ENCODE measurements around the gene IQSEC1. TPM values are rescaled to one million over a fixed set of nuclear protein-coding genes. Genes with fewer than 3 reads are reported as not detected.

Gene IQSEC1
- total and polyA plus RNA-seq, 2 experiments from 2014 or later = 8.0 to 51.9 TPM

DNA sequence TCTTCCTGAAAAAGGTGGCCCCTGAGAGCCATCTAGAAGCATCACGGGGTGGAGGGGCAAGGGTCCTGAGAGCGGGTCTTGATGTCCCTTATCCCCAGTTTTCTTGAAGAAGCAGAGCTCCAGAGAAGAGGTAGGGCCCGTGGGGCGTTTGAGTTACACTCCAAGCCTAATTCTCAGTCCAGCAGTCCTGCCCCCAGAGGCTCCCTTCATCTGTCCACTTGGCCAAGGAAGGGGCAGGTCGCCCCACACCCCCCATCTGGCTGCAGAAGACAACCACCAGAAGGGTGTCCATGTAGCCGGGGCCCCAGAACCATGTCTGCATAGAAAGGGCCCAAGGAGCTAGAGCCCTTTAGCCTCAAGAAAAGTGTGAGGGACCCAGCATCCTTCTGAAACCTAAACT is 206.4 kb downstream of the IQSEC1 start:
- TF ChIP-seq ZNF331 (CRISPR knock-in tag; IDR thresholded peaks at IDR 0.05; ENCODE audit: low read depth) = no peak
- no peak for TF ChIP-seq ZNF114 (CRISPR knock-in tag; IDR thresholded peaks at IDR 0.05)
- TF ChIP-seq NANOG (IDR thresholded peaks at IDR 0.05; ENCODE audit: borderline replicate concordance) = no peak
- TF ChIP-seq CREB1 (CRISPR knock-in tag; IDR thresholded peaks at IDR 0.05; ENCODE audit: low read depth) = no peak
- Histone ChIP-seq H3F3A (replicated peaks; ENCODE audit: low read depth) (no peaks in the 10 kb centered on the region), H3K36me3 (ENCODE audit: insufficient read depth) (no peaks in the 10 kb centered on the region), H3K27ac (ENCODE audit: low read depth) (no peak overlapping the region), H3K27me3 (ENCODE audit: insufficient read depth) (peaks cover 3% of the 10 kb centered on the region; the same call in 1 of the 2 replicates), H3K4me2 (no peak overlapping the region), H3K9me2 (ENCODE audit: insufficient read depth) (no peaks in the 10 kb centered on the region), H3K4me3 (no peak overlapping the region), H4K20me1 (replicated peaks; ENCODE audit: insufficient read depth) (no peaks in the 10 kb centered on the region), H2AFZ (no peak overlapping the region), H3K79me2 (replicated peaks; ENCODE audit: insufficient read depth) (no peaks in the 10 kb centered on the region), H3K4me1 (ENCODE audit: insufficient read depth) (peaks cover 3% of the 10 kb centered on the region; the same call in 1 of the 2 replicates)
- DNase-seq (ENCODE audit: low spot score) (no peak), ATAC-seq (no peak)
- Mint-ChIP-seq H3K4me3 (no peak overlapping the region), H3K27me3 (ENCODE audit: insufficient read depth, low read depth, poor library complexity) (peaks cover 9% of the 10 kb centered on the region), H3K27ac (no peak overlapping the region), H3K4me1 (peaks cover 7% of the 10 kb centered on the region), H3K36me3 (ENCODE audit: low read depth) (peaks cover 4% of the 10 kb centered on the region; the same call in 1 of the 3 replicates), H3K9me3 (peaks cover 18% of the 10 kb centered on the region)

DNA sequence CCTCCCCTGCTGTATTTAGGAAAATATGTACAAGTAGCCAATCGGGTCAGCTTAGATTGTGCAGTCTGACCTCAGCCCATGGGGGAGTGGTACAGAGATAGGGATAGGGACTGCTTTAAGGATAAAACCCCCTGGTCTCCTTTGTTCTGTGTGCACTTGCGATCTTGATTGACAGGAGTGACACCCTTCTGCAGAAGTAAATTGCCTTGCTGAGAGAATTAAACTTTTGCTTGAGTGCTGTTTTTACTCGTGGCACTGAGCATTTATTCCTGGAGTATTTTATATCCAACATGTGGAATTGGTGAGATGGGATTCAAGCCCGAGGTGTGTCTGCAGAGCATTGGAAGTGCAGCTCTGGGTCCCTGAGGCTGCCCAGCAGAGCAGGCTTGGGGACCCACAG is 208.0 kb downstream of the IQSEC1 start:
- Histone ChIP-seq H3F3A (replicated peaks; ENCODE audit: low read depth) (no peaks in the 10 kb centered on the region), H3K4me1 (ENCODE audit: insufficient read depth) (peaks cover 3% of the 10 kb centered on the region; the same call in 1 of the 2 replicates), H3K27ac (ENCODE audit: low read depth) (no peak overlapping the region), H3K36me3 (ENCODE audit: insufficient read depth) (no peaks in the 10 kb centered on the region), H3K27me3 (ENCODE audit: insufficient read depth) (peaks cover 3% of the 10 kb centered on the region; the same call in 1 of the 2 replicates), H3K9me2 (ENCODE audit: insufficient read depth) (no peaks in the 10 kb centered on the region), H3K4me2 (no peak overlapping the region), H3K79me2 (replicated peaks; ENCODE audit: insufficient read depth) (no peaks in the 10 kb centered on the region), H2AFZ (no peak overlapping the region), H4K20me1 (replicated peaks; ENCODE audit: insufficient read depth) (no peaks in the 10 kb centered on the region), H3K4me3 (no peak overlapping the region)
- Mint-ChIP-seq H3K27me3 (ENCODE audit: insufficient read depth, low read depth, poor library complexity) (peaks cover 11% of the 10 kb centered on the region), H3K4me1 (peaks cover 7% of the 10 kb centered on the region), H3K4me3 (no peak overlapping the region), H3K9me3 (peaks cover 18% of the 10 kb centered on the region), H3K27ac (no peak overlapping the region), H3K36me3 (ENCODE audit: low read depth) (peaks cover 4% of the 10 kb centered on the region; the same call in 1 of the 3 replicates)
- TF ChIP-seq EZH2 (IDR thresholded peaks at IDR 0.05; ENCODE audit: low read depth, unreplicated experiment) = no peak
- TF ChIP-seq, protein P1, sequence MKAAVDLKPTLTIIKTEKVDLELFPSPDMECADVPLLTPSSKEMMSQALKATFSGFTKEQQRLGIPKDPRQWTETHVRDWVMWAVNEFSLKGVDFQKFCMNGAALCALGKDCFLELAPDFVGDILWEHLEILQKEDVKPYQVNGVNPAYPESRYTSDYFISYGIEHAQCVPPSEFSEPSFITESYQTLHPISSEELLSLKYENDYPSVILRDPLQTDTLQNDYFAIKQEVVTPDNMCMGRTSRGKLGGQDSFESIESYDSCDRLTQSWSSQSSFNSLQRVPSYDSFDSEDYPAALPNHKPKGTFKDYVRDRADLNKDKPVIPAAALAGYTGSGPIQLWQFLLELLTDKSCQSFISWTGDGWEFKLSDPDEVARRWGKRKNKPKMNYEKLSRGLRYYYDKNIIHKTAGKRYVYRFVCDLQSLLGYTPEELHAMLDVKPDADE (IDR thresholded peaks at IDR 0.05) = no peak
- ATAC-seq = no peak
- no peak for DNase-seq (ENCODE audit: low spot score)

DNA sequence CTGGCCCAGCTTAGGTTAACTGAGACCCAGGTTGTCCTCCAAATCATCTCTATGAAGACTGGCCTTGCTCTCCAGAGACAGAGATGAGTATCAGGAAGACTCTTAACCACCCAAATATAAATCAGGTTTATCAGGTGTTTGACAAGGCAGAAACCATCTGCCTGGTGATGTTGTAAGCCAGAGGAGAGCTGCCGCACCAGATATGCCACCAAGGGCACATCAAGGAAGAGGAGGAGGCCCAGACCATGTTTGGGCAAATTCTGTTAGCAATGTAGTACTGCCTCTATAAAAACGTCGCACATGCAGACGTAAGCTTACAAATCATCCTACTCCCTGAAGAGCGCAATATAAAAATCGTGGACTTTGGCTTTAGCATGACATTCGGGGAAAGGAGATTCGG is 210.8 kb downstream of the IQSEC1 start:
- TF ChIP-seq POLR2AphosphoS5 (IDR thresholded peaks at IDR 0.05; ENCODE audit: low read depth) (no peak), STAT1 (IDR thresholded peaks at IDR 0.05; ENCODE audit: unreplicated experiment) (no peak), CREB1 (CRISPR knock-in tag; IDR thresholded peaks at IDR 0.05; ENCODE audit: low read depth) (no peak)
- TF ChIP-seq, protein P2, sequence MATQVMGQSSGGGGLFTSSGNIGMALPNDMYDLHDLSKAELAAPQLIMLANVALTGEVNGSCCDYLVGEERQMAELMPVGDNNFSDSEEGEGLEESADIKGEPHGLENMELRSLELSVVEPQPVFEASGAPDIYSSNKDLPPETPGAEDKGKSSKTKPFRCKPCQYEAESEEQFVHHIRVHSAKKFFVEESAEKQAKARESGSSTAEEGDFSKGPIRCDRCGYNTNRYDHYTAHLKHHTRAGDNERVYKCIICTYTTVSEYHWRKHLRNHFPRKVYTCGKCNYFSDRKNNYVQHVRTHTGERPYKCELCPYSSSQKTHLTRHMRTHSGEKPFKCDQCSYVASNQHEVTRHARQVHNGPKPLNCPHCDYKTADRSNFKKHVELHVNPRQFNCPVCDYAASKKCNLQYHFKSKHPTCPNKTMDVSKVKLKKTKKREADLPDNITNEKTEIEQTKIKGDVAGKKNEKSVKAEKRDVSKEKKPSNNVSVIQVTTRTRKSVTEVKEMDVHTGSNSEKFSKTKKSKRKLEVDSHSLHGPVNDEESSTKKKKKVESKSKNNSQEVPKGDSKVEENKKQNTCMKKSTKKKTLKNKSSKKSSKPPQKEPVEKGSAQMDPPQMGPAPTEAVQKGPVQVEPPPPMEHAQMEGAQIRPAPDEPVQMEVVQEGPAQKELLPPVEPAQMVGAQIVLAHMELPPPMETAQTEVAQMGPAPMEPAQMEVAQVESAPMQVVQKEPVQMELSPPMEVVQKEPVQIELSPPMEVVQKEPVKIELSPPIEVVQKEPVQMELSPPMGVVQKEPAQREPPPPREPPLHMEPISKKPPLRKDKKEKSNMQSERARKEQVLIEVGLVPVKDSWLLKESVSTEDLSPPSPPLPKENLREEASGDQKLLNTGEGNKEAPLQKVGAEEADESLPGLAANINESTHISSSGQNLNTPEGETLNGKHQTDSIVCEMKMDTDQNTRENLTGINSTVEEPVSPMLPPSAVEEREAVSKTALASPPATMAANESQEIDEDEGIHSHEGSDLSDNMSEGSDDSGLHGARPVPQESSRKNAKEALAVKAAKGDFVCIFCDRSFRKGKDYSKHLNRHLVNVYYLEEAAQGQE (IDR thresholded peaks at IDR 0.05; ENCODE audit: unreplicated experiment) = no peak
- Histone ChIP-seq H3K36me3 (ENCODE audit: insufficient read depth) (no peaks in the 10 kb centered on the region), H3K4me1 (ENCODE audit: insufficient read depth) (no peaks in the 10 kb centered on the region), H3K9me2 (ENCODE audit: insufficient read depth) (no peaks in the 10 kb centered on the region), H2AFZ (no peak overlapping the region), H3K4me2 (no peak overlapping the region), H3F3A (replicated peaks; ENCODE audit: low read depth) (no peaks in the 10 kb centered on the region), H3K27me3 (ENCODE audit: insufficient read depth) (no peaks in the 10 kb centered on the region), H3K27ac (ENCODE audit: low read depth) (no peak overlapping the region), H3K4me3 (no peak overlapping the region), H4K20me1 (replicated peaks; ENCODE audit: insufficient read depth) (no peaks in the 10 kb centered on the region), H3K79me2 (replicated peaks; ENCODE audit: insufficient read depth) (no peaks in the 10 kb centered on the region)
- H3K4me3 Mint-ChIP-seq = no peak overlapping the region
- ATAC-seq (no peak), DNase-seq (ENCODE audit: low spot score) (no peak)
- H3K9me3 Mint-ChIP-seq = peaks cover 18% of the 10 kb centered on the region
- peaks cover 12% of the 10 kb centered on the region for H3K27me3 Mint-ChIP-seq (ENCODE audit: insufficient read depth, low read depth, poor library complexity)
- H3K27ac Mint-ChIP-seq = no peak overlapping the region
- H3K4me1 Mint-ChIP-seq = no peaks in the 10 kb centered on the region; the same call in 2 of the 3 replicates
- H3K36me3 Mint-ChIP-seq (ENCODE audit: low read depth) = peaks cover 4% of the 10 kb centered on the region; the same call in 1 of the 3 replicates
